Peyer's patch (tissue), 4 donors: ENCODE results near the gene HTRA2. TPM values are rescaled to one million over a fixed set of nuclear protein-coding genes. Genes with fewer than 3 reads are reported as not detected.

Source experiments
- DNase-seq, 3 donors: peaks; one replicate each; pipeline ENCODE4 v3.0.0-alpha.2; 2017 to 2019
- H3K27ac ChIP-seq, 4 donors: fragments of 200-600 bp; sonication (generic); one replicate each; pipeline ENCODE4 v1.5.1; 2016 to 2019
- H3K27me3 ChIP-seq, 2 donors: fragments of 200-600 bp; sonication (generic); one replicate each; pipeline ENCODE4 v1.5.1; 2019
- H3K36me3 ChIP-seq, 3 donors: fragments of 200-600 bp; sonication (generic); one replicate each; pipeline ENCODE4 v1.5.1; 2016 to 2019
- H3K4me1 ChIP-seq, 4 donors: fragments of 200-600 bp; sonication (generic); one replicate each; pipeline ENCODE4 v1.5.1; 2016 to 2019
- H3K4me3 ChIP-seq, 4 donors: fragments of 200-600 bp; sonication (generic); 1 replicate in 3 of 4; 2 replicates in 1 of 4; pipeline ENCODE4 v1.5.1; 2016 to 2019; ENCODE audit warnings: mild to moderate bottlenecking in 1 of 4
- H3K9me3 ChIP-seq, 4 donors: fragments of 200-600 bp; sonication (generic); one replicate each; pipeline ENCODE4 v1.5.1; 2016 to 2019; ENCODE audit warnings: mild to moderate bottlenecking in 1 of 4
- POLR2A ChIP-seq, 2 donors: fragments of 450-650 bp; IDR thresholded peaks; one replicate each; pipeline ENCODE4 v1.5.1; 2017; ENCODE audit warnings: antibody characterized with exemption in 2 of 2, mild to moderate bottlenecking in 2 of 2, moderate library complexity in 2 of 2
- total RNA-seq, 4 donors: library from RNA; depleted of rRNA; stranded (reverse); fragments of >200 nt; gene quantifications; one replicate each; pipeline ENCODE4 v1.1.0, GENCODE V29; 2016
- TF ChIP-seq, protein P1 (sequence below), 6 experiments: fragments of 450-650 bp in 4 of 6; fragments of 200-600 bp in 2 of 6; sonication (generic) in 1 of 6; IDR thresholded peaks; one replicate each; pipeline ENCODE4 v1.5.1; 2017 to 2019; ENCODE audit warnings: antibody characterized with exemption in 6 of 6, mild to moderate bottlenecking in 3 of 6, moderate library complexity in 1 of 6

HTRA2 gene
- total RNA-seq, 4 donors from 2014 or later, result 20.6 to 25.5 (median 24.2) TPM

DNA sequence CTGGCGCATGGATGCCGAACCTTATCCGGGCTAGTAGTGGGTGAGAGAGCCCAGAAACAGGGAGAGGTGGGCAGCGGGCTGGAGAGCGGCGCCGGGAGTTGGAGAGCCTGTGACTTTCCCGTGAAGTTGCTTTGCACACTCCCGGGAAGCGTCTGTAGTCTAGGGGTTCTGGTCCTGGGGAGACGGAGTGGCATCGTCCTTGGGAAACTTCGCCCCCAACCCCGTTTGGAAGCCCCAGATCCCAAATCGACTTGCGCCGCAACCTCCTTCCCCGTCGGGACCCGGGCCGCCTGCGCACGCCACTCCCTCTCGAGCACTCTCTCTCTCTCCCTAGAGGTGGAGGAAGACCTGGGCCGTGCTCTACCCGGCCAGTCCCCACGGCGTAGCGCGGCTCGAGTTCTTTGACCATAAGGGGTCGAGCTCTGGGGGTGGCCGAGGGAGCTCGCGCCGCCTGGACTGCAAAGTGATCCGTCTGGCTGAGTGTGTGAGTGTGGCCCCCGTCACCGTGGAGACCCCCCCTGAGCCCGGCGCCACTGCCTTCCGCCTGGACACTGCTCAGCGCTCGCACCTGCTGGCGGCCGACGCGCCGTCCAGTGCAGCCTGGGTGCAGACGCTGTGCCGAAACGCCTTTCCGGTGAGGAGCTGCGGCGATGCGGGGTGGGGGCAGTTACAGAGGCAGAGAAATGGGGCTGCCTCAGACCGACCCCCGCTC, 25.2 kb downstream of the HTRA2 start:
- Histone ChIP-seq H3K27ac (peak overlapping the region; percentile 72 to 87 (median 82)), H3K36me3 (peaks cover 0 to 7% (median 0%) of the 10 kb centered on the region in 3 donors), H3K4me3 (peak overlapping the region; percentile 75 to 92 (median 84)), H3K9me3 (no peaks in the 10 kb centered on the region), H3K27me3 (no peaks in the 10 kb centered on the region), H3K4me1 (peaks cover 0 to 18% (median 4%) of the 10 kb centered on the region in 4 donors)
- TF ChIP-seq, protein P1, sequence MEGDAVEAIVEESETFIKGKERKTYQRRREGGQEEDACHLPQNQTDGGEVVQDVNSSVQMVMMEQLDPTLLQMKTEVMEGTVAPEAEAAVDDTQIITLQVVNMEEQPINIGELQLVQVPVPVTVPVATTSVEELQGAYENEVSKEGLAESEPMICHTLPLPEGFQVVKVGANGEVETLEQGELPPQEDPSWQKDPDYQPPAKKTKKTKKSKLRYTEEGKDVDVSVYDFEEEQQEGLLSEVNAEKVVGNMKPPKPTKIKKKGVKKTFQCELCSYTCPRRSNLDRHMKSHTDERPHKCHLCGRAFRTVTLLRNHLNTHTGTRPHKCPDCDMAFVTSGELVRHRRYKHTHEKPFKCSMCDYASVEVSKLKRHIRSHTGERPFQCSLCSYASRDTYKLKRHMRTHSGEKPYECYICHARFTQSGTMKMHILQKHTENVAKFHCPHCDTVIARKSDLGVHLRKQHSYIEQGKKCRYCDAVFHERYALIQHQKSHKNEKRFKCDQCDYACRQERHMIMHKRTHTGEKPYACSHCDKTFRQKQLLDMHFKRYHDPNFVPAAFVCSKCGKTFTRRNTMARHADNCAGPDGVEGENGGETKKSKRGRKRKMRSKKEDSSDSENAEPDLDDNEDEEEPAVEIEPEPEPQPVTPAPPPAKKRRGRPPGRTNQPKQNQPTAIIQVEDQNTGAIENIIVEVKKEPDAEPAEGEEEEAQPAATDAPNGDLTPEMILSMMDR (IDR thresholded peaks at IDR 0.05), result peak in 2 of 6 experiments; percentile 8 to 9
- TF ChIP-seq POLR2A (IDR thresholded peaks at IDR 0.05), result peak in 1 of 2 donors; percentile 22
- peak; percentile 52 to 79 (median 76) for DNase-seq

DNA sequence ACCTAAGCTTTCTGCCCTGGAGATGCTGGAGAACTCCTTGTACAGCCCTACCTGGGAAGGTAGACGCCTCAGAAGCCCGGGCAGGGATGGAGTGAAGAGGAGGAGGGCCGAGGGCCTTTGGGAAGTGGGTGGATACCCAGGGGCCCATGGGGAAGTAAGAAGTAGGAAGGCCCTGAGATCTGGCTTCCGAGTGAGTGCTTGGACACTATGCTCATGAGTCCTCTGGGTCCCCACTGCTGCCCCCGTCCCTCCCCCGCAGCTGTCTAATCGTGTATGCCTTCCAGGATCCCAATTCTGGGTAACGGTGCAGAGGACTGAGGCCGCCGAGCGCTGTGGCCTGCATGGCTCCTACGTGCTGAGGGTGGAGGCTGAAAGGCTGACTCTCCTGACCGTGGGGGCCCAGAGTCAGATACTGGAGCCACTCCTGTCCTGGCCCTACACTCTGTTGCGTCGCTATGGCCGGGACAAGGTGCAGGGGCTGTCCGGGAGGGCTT, 25.9 kb downstream of the HTRA2 start:
- peak overlapping the region in 3 of 4 donors; percentile 81 to 87 (median 83) for H3K27ac ChIP-seq
- H3K4me3 ChIP-seq, result peak overlapping the region; percentile 75 to 92 (median 84)
- no peak for DNase-seq
- H3K4me1 ChIP-seq, result peaks cover 0 to 18% (median 4%) of the 10 kb centered on the region in 4 donors
- no peaks in the 10 kb centered on the region for H3K27me3 ChIP-seq
- H3K9me3 ChIP-seq, result no peaks in the 10 kb centered on the region
- TF ChIP-seq, protein P1 (IDR thresholded peaks at IDR 0.05), result no peak
- TF ChIP-seq POLR2A (IDR thresholded peaks at IDR 0.05), result no peak
- peaks cover 0 to 7% (median 0%) of the 10 kb centered on the region in 3 donors for H3K36me3 ChIP-seq

DNA sequence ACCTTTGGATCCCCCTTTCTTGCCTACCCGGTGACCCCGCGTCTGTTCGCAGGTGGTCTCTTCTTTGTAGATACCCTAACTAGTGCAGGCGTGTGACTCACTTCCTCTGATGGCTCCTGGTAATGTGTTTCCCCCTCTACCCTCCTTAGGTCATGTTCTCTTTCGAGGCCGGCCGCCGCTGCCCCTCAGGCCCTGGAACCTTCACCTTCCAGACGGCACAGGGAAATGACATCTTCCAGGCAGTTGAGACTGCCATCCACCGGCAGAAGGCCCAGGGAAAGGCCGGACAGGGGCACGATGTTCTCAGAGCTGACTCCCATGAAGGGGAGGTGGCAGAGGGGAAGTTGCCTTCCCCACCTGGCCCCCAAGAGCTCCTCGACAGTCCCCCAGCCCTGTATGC, 26.4 kb downstream of the HTRA2 start:
- Histone ChIP-seq H3K27ac (no peak overlapping the region), H3K36me3 (peaks cover 0 to 7% (median 0%) of the 10 kb centered on the region in 3 donors), H3K4me3 (peak overlapping the region in 1 of 4 donors; percentile 75), H3K27me3 (no peaks in the 10 kb centered on the region), H3K4me1 (peaks cover 0 to 18% (median 4%) of the 10 kb centered on the region in 4 donors), H3K9me3 (no peaks in the 10 kb centered on the region)
- DNase-seq, result no peak
- TF ChIP-seq, protein P1 (IDR thresholded peaks at IDR 0.05), result no peak
- no peak for TF ChIP-seq POLR2A (IDR thresholded peaks at IDR 0.05)

DNA sequence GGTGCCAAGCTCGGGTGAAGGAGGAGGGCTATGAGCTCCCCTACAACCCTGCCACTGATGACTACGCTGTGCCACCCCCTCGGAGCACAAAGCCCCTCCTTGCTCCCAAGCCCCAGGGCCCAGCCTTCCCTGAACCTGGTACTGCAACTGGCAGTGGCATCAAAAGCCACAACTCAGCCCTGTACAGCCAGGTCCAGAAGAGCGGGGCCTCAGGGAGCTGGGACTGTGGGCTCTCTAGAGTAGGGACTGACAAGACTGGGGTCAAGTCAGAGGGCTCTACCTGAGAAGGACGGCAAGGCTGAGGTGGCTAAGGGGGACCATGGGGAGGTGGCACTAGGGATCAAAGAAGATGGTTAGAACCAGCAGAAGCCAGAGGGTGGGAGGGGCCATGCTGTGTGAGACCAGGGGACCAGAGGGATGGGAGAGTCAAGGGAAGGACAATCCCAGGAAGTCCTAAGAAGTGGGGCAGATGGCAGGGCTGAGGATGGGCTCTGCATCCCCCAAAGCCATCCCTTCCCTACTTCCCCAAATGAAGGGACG, 27.2 kb downstream of the HTRA2 start:
- peaks cover 0 to 7% (median 0%) of the 10 kb centered on the region in 3 donors for H3K36me3 ChIP-seq
- H3K4me3 ChIP-seq, result no peak overlapping the region
- TF ChIP-seq POLR2A (IDR thresholded peaks at IDR 0.05), result no peak
- TF ChIP-seq, protein P1 (IDR thresholded peaks at IDR 0.05), result no peak
- H3K27ac ChIP-seq, result no peak overlapping the region
- no peak for DNase-seq
- no peaks in the 10 kb centered on the region for H3K27me3 ChIP-seq
- no peaks in the 10 kb centered on the region for H3K9me3 ChIP-seq
- H3K4me1 ChIP-seq, result peaks cover 0 to 18% (median 4%) of the 10 kb centered on the region in 4 donors

DNA sequence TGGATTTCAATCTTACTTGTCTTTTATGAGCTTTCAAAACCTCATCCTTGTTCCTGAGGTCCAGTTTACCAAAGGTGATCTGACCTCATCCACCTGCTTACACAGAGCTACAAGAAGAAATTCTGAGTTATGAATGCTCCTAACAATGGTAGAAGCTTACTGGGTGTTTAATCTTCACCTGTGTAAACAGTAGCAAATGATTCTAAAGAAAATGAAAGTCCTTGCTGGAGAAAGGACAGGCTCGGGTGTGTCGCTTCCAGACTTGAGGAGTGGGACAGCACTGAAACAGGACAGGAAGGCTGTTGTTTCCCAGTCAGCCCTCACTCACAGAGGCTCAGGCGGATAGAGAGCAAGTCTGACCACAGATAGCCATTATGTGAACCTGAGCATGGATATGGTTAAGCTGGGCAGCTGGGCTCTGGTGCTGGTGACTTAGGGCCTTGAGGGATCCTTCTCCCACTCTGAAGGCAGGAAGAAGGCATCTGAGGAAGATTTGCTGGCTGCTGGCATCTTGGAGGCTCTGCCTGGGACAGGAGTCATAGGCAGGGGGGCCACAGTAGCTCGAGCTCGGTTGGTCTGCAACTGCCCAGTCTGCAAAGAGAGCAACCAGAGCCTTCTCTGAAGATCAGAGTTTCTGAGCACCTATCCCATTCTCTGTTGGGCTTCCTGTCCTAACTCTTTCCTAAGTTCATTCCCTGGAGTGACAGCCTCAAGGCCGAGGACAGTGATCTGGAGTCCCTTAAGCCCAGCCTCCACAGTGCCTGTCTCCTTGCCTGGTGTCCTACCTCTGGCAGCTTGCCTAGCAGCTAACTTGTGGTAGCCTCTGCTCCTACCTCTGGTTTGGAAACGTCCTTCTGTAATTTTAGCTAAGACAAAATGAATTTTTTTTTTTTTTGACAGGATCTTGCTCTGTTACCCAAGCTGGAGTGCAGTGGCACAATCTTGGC, 28.8 kb downstream of the HTRA2 start:
- no peak overlapping the region for H3K27ac ChIP-seq
- no peaks in the 10 kb centered on the region for H3K9me3 ChIP-seq
- H3K36me3 ChIP-seq, result peaks cover 0 to 7% (median 0%) of the 10 kb centered on the region in 3 donors
- no peak for DNase-seq
- H3K4me1 ChIP-seq, result peaks cover 0 to 14% (median 4%) of the 10 kb centered on the region in 4 donors
- H3K4me3 ChIP-seq, result no peak overlapping the region
- TF ChIP-seq, protein P1 (IDR thresholded peaks at IDR 0.05), result no peak
- TF ChIP-seq POLR2A (IDR thresholded peaks at IDR 0.05), result no peak
- no peaks in the 10 kb centered on the region for H3K27me3 ChIP-seq
